Fibroblast of upper back skin (primary cell): ENCODE results near the gene VWF.
"Not testable (repeated sequence)": the region's sequence is repeated elsewhere in the genome, so short reads cannot be mapped to it uniquely, and the experiment has no call there.

Experiments
- DNase-seq: peaks from one replicate; pipeline ENCODE4 v3.0.0-alpha.2; 2013

VWF gene

DNA sequence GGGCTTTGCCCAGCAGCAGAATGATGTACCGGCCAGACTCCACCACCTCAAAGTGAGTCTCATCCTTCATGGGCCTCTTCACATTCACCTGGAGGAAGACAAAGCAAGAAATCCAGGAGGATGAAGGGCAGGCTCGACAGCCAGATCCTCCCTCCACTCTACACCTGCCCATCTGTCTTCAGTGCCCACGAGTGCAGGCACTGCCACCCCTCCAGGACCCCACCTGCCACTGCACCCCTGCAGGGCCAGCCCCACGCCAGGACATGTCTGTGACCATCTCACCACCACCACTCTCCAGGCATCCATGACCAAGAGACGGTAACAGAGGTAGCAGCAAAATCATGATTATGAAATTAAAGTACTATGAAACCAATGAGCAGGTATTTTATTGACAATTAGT, 95.1 kb downstream of the VWF start:
- no peak for DNase-seq

DNA sequence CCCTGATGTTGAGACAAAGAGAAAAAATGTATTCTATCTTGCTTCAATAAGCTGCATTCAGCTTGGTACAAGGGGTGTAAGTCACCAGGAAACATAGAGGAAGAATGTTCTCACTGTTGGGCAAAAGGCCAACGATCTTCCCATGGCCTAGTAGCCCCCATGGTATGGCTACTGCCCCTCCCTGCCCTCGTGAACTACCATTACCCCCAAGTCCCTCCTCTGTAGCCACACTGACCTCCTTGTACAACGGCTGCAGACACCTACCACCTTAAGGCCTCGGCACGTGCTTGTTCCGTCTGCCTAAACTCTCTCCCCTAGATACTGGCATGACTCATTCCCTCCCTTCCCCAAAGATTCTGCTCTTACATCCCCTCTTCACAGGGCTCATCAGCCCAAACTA, 97.5 kb downstream of the VWF start:
- DNase-seq = no peak

DNA sequence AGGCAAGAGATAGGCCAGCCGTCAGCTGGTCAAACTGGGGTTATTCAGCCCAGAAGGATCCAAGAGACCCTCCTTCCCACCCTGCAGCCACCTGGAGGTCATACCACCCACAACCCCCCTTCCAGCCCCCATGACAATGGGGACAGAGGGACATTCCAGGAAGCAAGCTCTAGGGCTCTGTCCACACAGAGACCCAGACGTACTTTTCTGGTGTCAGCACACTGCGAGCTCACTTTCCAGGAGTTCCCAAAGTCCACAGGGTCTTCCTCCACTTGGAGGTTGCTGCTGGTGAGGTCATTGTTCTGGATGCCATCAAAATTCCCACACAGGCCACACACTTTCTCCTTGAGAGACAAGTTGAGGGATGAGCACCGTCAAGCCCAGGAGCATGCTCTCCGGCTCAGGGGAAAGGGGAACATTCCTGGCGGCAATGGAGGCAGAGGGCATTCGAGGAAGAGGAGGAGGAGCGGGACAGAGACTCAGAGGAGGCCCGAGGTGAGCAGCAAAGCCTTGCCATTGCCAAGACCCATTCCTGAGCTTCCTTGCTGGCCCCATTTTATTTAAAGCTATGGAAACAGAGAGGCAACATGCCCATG, 98.7 kb downstream of the VWF start:
- DNase-seq = not testable (repeated sequence)

DNA sequence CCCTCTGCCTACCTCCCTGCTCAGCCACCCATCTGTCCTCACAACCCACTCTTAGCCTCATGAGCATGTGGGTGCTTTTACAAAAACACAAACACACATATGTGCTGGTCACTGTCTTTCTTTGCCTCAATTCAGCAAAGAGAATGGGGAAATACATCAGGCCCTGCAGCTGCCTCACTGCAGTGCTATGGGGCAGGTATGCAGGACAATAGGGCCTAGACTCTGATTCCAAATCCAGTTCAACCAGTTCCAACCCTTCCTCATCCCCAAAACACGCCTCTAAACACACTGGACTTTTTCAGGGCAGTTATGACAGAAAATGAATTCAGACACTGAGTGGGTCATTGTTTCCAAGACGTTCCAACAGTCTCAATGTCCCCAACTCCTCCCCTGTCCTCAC, 100.4 kb downstream of the VWF start:
- not testable (repeated sequence) for DNase-seq

DNA sequence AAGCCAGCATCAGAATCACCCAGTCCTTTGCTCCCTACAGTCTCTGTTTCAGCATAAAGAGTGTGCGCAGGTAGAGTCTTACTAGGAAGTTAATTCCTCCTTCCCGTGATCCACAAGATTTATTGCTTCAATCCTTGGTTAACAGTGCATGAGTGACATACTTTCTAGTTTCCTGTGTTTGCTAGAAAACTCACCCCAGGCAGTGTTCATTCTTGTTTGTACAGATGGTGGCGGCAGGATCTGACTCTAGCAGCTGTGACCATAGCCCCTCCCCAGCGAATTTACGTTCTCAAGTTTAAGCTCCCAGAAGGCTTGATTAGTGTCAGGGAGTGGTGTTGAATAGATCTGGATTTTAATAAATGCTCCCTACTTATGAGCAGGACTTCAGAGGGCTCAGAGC, 103.5 kb downstream of the VWF start:
- no peak for DNase-seq

DNA sequence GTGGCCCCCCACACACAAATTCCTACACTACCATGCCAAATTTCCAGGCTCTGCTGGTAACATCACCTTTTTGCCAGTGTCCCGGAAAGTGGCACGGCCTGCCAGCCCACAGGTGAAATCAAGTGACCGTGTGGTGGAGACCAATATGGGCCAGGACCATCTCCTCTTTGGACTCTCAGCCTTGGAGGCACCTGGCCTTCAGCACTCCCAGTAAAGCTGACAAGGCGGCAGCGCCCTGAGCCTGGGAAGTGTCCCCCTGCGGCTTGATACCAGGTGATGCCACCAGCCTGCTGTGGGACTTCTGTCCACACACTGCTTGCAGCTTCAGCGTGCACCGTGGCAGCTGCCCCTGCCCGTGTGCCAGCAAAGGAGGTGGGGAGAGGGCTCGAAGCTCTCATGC, 104.0 kb downstream of the VWF start:
- DNase-seq = not testable (repeated sequence)

DNA sequence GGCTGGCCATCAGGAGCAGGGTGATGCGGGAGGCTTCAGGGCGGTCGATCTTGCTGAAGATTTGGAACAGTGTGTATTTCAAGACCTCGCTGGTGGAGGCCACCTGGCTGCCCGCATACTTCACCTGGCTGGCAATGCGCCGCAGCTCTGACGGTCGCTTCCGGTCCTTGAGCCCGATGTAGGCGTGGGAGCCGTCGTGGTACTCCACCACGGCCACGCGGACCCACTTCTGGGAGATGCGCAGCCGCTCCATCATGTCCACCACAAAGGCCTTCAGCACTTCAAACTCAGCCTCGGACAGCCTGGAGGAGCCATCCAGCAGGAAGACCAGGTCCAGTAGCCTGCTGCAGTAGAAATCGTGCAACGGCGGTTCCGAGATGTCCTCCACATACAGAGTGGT, 105.2 kb downstream of the VWF start:
- DNase-seq = not testable (repeated sequence)

DNA sequence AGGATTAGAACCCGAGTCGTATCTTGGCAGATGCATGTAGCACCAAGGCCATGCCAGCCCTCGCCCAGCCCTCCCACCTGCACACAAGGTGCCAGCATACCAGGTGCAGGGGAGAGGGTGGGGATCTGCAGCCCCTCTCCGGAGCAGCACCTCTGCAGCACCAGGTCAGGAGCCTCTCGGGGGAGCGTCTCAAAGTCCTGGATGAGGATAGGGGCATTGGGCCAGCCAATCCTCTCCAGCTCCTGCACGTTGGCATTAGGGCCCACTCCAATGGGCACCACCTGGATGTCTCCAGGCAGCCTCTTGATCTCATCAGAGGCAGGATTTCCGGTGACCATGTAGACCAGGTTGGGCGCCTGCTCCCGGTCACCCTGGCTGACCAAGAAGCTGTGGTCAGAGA, 106.2 kb downstream of the VWF start:
- no peak for DNase-seq

DNA sequence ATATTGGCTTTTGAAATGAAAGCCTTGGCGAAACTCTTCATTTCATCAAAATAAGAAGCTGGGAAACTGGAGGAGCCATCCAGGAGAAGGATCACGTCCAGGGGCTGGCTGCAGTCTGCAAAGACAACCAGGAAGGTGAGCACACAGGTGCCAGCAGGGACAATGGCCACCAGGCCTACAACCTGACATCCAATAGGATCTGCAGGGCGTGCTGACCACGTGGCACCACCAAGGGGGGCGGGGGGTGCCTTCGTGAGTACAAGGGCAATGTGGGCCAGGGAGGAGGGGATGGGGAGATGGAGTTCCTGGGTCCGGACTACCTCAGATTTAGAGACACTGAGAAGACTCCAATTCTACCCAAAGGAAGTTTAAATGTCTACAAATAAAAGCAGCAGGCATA, 107.7 kb downstream of the VWF start:
- no peak for DNase-seq

DNA sequence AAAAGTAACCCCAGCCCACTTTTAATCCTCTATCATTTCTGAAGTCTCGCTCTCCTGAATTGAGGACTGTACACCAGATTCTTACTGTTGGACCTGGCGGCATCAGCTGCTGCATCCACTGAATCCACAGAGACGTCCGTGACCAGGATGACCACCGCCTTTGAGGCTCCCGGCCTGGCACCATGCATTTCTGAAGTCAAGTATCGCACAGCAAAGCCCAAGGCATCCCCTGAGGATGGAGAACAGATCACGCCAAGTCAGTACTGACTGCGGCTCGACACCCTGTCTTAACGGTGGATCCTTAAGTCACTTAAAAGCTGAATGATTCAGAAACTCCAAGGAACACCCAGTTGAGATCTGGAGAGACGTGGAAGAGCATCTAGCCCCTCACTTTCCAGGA, 108.5 kb downstream of the VWF start:
- DNase-seq = not testable (repeated sequence)

DNA sequence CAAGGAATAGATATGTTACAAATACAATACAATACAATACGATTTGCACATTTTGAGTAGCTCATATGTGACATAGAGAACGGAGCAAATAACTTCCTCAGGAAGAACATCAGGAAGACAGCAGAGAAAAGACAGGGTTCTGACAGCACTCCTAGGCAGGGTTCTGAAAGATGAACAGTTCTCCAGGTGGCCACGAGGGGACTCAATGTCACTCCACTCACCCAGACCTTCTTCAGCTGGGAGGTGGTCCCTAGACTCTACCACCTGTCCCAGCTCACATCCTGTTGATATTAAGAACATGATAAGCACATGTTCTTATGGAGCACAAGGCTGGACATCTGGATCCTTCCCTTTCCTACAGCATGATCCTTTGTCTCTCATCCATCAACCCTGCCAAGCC, 109.2 kb downstream of the VWF start:
- not testable (repeated sequence) for DNase-seq

DNA sequence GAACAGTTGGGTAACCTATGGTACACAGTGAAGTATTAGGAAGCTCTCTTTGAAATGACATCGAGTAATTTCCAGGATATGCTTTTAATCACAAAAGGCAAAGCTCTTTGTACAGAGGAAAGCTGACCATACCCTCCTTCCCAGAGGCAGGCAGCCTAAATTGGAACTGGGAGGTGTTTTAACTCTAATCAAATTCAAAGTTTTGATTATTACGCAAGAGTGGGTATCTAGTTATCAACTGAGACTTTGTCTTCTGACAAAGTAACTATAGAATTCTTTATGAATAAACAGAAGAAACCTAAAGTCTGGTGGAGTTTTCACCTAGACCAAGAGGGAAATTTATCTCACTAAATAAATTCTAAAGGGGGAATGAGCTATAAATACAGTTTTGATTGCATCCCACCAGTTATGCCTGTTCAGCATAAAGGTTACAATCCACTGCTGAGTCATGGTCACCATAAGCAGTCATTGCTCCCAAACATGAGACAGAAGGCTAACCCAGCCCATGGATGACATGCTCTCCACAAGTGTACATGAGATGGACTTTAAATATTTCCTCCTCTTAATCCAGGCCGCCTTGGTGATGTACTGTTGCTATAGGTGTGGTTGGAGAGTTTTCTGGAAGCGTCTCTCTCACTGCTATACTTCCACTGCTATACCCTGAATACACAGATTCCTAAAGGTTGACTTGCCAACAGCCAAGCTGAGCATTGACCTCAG, 113.7 kb downstream of the VWF start:
- not testable (repeated sequence) for DNase-seq

DNA sequence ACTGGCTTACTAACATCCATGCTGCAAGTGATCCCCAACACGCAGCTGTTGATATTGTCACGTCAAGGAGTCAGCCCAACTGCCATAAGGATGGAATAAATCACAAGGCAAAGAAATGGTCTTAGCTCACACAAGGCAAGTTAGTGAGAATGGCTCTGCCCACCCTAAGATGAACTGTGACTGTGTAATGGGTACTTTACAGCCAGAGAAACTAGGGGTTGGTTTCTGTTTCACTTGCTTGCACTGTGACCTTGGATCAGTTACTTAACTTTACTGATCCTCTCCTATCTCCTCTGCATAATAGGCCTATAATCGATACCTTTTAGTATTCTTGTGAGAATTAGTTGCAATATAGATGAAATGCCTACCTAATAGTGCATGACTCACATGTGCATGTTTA, 127.2 kb downstream of the VWF start:
- DNase-seq = no peak

DNA sequence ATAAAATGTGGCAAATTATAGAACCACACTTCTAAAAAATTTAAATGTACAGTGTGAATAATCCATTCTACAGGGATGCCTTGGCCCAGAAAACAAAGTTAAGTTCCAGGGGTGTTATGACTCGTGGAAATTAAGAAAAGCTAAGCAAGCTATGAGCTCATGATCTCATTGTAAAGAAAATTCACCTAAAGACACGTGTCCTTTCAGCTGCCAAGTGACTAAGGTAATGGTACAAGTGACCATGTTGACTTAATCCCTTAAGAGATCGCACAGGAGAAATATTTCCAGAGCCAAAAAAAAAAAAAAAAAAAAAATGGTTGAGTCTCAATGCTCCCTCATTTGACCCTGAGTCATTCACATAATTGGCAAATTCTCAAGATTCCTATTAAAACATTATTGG, 128.0 kb downstream of the VWF start:
- no peak for DNase-seq

DNA sequence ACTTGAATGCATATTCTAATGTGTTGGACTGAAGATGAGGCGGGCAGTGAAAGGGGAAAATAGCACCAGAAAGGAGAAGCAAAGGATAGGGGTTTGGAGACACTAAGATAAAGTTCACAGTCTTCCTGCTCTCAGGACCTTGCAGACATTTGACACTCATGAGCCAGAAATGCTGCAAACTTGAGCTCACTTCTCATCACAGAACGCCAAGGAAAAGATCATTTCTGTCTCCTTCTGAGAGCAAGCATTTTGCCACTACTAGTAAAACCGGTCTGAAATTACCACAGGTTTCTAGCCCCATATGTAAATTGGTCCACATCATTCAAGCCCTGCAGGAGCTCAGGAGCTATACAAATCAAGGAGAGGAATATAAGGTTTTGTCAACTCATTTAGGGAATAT, 134.8 kb downstream of the VWF start:
- DNase-seq = no peak

DNA sequence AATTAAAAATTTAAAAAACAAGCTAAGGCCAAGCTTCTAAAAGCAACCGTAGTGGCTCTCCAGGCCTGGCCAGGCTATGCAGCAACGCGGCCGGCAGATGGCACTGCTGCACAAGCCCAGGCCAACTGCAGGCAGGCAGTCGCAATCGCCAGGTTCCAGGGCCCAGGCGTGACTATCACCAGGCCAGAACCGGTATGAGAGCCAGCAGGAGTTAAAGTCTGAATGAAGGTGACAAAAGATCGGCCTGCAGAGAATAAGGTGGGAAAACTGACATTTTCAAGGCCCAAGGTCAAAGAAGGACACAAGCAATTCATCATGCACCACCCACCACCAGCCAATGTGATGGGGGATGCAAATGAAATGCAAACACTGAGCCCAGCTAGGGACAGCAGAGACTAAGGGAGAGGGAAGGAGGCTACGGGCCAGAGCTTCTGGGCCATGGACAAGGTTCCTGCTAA, 135.8 kb downstream of the VWF start:
- peak; percentile 68 for DNase-seq

DNA sequence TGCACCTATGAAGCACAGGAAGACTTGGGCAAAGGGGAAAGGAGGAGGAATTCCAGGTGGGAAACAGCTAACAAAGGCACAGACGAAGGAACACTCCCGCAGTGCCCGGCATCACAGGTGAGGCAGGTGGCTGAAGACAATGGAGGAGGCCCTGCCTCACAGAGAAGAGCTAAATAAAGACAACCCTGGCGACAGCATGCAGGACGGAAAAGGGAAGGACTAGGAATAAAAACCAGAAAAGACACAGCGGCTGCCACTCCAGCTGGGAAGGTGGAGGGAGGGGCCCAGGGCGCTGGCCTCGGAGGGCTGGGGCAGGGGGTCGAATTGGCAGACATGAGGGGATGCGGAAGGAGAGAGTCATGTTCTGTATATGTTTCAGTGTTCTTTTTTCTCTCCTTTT, 136.4 kb downstream of the VWF start:
- DNase-seq = no peak

DNA sequence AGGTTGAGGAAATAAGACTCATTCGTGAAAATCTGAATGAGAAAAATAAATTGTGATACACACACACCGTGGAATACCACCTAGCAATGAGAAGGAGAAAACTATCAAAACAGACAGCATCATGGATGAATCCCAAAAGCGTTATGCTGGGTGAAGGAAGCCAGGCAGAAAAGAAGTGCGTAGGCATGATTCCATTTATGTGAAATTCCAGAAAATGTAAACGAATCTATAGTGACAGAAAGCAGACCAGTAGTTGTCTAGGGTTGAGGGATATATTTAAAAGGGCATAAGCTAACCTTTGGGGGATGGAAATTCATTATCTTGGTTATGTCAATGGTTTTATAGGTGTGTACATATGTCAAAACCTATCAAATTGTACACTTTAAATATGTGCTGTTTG, 136.9 kb downstream of the VWF start:
- DNase-seq = no peak

DNA sequence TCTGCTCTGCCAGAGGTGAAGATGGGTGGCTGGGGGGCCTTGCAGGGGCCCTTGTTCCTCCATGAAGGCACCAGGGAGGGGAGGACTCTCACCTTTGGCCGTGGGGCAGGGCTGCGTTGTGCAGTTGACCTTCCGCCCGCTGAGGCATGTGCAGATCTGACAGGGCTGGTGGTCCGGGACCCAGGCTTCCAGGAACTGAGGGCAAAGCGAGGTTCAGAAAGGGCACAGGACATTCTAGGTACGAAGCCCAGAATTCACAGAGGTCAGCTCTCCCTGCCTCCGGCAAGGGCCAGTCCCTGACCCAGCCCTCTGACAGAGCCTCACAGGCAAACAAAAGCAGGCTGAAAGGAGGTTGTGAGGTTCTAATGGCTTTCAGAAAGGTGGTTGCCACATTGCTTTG, 139.0 kb downstream of the VWF start:
- DNase-seq = no peak

DNA sequence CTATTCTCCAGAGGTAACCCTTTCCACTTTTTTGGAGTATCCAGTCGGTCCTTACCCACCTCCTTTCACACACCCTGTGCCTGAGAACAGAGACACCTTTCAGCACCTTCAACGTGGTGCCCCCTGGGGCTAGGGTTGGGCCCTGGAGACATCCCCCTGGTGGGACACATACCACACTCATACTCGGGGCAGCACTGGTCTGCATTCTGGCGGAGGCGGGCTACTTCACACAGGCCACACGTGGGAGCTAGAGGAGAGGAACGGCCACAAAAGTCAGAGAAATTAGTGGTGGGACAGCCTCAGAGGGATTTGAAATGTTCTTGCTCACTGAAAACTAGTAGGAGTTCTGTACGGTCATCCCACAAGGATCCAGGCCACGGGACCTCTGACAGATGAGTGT, 139.6 kb downstream of the VWF start:
- DNase-seq = no peak

DNA sequence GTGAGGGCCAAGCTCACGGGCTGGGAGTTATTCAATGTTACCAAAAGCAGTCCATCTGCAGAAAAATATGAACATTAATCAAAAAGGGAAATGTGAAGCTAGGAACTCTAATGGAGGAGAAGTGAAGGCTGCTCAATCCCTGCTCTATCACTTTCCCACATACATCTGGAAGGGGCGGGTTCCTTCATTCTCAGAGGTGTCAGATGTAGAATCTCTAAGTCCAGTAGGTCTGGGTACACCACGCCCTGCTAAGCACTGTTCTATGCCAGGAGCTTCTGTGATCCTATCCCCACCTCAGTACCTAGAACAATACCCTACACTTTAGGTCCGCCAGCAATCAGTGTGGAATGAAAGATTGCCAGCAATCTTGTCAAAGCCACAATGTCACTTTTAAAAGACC, 142.4 kb downstream of the VWF start:
- no peak for DNase-seq

DNA sequence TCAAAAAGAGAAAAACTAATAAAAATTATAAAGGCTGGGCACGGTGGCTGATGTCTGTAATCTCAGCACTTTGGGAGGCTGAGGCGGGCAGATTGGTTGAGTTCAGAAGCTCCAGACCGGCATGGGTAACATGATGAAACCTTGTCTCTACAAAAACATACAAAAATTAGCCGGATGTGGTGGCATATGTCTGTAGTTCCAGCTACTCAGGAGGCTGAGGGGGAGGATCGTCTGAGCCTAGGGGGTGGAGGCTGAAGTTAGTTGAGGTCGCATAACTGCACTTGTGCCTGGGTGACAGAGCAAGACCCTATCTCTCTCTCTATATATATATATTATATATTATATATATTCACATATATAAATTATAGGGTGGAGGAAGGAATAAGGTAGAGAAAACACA, 146.9 kb downstream of the VWF start:
- DNase-seq = no peak

DNA sequence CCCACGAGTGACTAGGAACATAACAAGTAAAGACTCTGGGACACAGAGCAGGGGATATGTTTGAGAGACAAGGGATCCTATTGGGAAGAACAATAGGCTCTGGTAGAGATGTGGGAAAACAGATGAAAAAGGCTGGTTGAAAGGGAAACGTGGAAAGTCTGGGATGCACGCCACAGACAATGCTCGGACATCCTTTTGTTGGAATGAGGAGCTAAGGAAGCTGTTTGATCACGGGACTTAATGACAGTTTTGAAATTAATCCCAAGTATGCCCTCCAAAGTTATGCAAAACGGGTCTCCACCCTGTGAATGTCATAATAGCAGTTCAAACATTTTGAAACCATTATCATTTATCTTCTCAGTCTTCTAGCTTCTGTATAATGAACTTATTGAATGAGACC, 147.8 kb downstream of the VWF start:
- no peak for DNase-seq

DNA sequence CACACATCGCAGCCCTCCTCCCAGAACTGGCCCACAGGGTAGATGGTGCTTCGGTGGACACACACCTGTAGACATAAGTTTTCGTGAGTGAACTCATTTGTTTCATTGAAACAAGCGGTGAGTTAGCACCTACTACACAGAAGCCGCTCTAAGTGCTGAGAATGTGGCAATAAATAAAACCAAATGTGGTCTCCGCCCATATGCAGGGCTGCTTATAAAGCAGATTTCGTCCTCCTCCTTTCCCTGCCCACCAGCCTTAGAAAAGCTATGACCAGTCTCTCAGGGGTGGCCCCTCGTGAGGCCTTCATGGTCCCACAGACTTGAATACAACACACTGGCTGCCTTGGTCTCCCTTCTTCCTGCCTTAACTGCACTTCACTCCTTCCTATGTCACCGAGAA, 148.3 kb downstream of the VWF start:
- DNase-seq = no peak

DNA sequence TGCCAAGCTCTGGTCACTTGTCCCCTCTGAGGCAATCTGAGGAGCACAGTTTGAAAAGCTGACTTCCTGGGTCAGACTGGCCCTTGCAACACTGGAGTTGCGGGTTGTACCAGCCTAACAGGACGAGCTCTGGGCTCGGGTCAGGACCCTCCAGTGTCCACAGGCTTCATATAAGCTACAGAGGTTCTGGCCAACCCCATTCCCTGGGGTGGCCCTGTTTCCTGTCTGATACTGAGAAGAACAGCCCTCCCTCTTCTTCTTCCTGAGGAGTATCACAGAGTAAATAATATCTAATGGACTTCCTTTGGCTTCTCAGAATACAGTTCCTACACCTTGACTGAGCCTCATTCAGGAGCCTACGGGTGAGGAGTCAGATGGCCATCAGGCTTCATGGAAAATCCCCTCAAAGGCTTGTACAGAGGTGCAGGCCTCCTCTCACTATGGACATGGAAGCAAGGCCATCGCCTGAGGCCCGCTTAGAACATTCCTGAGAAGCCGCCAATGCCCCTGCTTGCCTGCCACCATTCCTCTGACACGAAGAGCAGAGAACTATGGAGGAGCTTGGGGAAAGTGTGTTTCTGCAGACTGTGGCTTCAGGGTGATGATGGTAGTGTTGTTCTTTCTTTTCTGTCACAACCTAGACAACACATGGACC, 150.9 kb downstream of the VWF start:
- no peak for DNase-seq
